Neutrophil (primary cell): ENCODE results near the gene BMPR1A.
A peak's percentile ranks its signal among the peaks of the same experiment; 100 is the strongest.

Experiments
- H3K27ac ChIP-seq: fragments of 200-600 bp; sonication (generic); 2 replicates; pipeline ENCODE4 v1.5.1; 2016; ENCODE audit warnings: mild to moderate bottlenecking, moderate library complexity
- H3K27me3 ChIP-seq: fragments of 200-600 bp; sonication (generic); 2 replicates; pipeline ENCODE4 v1.6.0; 2016; ENCODE audit warnings: mild to moderate bottlenecking
- H3K36me3 ChIP-seq: fragments of 200-600 bp; sonication (generic); 2 replicates; pipeline ENCODE4 v1.5.1; 2017
- H3K4me1 ChIP-seq, 2 experiments: fragments of 200-600 bp in 1 of 2; sonication (generic) in 1 of 2; 1 replicate in 1 of 2; 2 replicates in 1 of 2; pipeline versions ENCODE4 v1.5.1 to v1.6.1; 2013 to 2016; ENCODE audit warnings: low read depth in 1 of 2, low read length in 1 of 2, mild to moderate bottlenecking in 1 of 2, moderate library complexity in 1 of 2; ENCODE audit not compliant: control insufficient read depth in 1 of 2, insufficient read depth in 1 of 2
- H3K4me3 ChIP-seq, 2 experiments: fragments of 200-600 bp in 1 of 2; sonication (generic) in 1 of 2; 1 replicate in 1 of 2; 2 replicates in 1 of 2; pipeline ENCODE4 v1.5.1; 2013 to 2016; ENCODE audit warnings: low read depth in 1 of 2, low read length in 1 of 2, mild to moderate bottlenecking in 1 of 2, moderate library complexity in 1 of 2
- H3K9me3 ChIP-seq: fragments of 200-600 bp; sonication (generic); 2 replicates; pipeline ENCODE4 v1.5.1; 2016
- CTCF ChIP-seq: fragments of 200-600 bp; sonication (generic); IDR thresholded peaks from 2 replicates; pipeline ENCODE4 v1.5.1; 2016; ENCODE audit warnings: antibody characterized with exemption

Gene BMPR1A

DNA sequence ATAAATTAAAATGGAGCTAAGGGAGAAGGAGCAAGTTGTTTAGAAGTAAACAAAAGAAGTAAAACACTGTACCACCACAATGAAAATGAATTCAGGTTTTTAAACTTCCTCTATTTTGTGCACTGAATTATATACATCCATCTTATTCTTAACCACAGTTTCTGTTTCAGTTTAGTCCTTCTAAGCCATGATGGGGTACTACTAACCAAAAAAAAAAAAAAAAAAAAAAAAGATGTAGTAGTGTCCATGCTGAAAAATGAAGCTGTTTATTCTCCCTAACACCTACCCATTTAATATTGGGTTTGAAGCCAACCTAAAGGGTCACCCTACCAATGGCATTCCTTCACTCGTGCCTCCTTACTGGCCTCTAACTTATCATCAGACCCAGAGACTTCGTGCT lies 3.4 kb upstream of the BMPR1A start:
- H3K27ac ChIP-seq = no peak overlapping the region
- H3K9me3 ChIP-seq = no peaks in the 10 kb centered on the region
- H3K4me3 ChIP-seq = no peak overlapping the region
- H3K36me3 ChIP-seq = no peaks in the 10 kb centered on the region
- no peak for TF ChIP-seq CTCF
- peaks cover 84% of the 10 kb centered on the region for H3K27me3 ChIP-seq
- H3K4me1 ChIP-seq = peaks cover 11 to 18% of the 10 kb centered on the region in 2 experiments

DNA sequence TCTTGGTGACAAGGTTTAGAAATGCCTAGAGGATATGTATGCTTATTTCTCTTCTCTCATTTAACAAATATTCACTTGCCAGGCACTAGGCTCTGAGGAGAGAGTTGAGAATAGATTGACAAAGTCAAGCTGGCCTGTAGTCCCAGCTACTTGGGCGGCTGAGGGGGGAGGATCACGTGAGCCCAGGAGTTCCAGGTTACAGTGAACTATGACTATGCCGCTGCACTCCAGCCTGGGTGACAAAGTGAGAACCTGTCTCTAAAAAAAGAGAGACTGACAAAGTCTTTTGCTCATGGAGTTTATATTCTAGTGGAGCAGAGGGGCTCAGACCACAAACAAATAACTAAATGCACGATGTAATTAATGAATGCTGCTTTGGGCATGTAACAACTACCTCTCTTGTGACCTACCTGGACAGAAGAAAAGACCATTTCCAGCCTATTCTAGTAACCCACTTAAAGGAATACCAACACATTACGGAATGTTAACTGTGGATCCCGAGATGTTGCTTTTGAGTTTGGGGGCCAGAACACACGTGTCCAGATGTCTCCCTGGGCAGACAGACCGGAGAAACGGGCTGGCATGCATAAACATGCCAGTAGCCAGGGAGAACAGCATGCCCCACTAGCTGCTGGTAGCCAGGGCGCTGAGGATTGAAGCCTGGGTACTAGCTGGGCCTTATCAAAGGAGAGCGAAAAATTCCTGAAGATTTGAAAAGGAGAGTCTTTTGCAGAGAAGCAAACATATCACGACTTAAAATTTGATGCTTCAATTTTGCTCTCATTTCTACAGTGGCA lies 2.6 kb upstream of the BMPR1A start:
- H3K27ac ChIP-seq = no peak overlapping the region
- no peak for TF ChIP-seq CTCF
- peaks cover 84% of the 10 kb centered on the region for H3K27me3 ChIP-seq
- no peaks in the 10 kb centered on the region for H3K36me3 ChIP-seq
- no peak overlapping the region for H3K4me3 ChIP-seq
- H3K4me1 ChIP-seq = peaks cover 11 to 18% of the 10 kb centered on the region in 2 experiments
- H3K9me3 ChIP-seq = no peaks in the 10 kb centered on the region

DNA sequence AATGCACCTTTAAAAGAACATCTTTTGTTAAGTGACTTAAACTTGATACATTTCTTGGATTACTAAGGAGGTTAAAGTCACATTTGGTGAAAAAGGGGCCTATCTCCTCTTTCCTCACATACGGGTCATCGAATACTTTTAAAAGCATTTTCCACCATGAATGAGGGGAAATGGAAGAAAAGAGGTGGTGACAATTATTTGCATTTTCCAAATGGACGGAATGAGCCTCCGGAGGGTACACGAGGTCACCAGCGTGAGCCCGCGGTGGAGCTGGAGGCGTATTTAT lies 1.0 kb upstream of the BMPR1A start:
- H3K27me3 ChIP-seq = peaks cover 86% of the 10 kb centered on the region
- TF ChIP-seq CTCF = no peak
- H3K4me3 ChIP-seq = peak overlapping the region; percentile 43 to 62
- no peak overlapping the region for H3K27ac ChIP-seq
- no peaks in the 10 kb centered on the region for H3K9me3 ChIP-seq
- peaks cover 11 to 18% of the 10 kb centered on the region in 2 experiments for H3K4me1 ChIP-seq
- H3K36me3 ChIP-seq = no peaks in the 10 kb centered on the region

DNA sequence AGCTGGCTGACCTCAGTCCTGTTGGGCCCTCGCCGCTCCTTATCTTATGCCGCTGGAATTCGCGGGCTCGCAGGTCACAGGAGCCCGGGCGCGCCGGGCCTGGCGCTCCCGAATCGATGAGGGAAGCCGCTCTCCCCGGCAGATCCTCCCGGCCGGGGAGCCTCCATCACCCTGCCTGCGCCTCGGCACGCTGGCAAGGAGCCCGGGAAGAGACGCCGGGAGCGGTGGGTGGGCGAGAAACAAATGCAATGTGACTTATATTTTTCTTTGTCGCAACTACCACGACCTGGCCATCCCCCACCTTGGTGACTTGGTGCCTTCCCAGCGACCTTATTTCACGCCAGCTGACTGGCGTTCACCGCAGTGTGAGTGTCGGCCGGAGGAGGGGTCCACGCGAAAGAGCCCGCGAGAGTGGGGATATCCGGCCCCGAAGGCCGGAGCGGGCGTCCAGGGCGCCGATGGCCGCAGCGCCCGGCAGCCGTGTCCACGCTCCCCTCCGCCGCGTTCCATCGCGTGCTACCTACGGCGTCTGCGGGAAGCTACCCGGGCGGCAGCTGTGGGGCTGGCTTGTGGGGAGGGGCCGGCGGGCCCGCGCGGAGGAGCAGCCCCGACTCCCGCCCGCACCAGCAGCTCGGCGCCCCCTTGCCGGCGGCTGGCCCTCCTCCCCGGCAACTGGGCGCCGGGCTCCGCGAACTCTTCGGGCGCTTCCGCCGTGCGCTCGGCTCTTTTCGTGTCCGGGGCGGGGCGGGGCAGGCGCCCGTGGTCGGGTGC lies 494 bp upstream of the BMPR1A start:
- Histone ChIP-seq H3K36me3 (no peaks in the 10 kb centered on the region), H3K9me3 (no peaks in the 10 kb centered on the region), H3K4me3 (peak overlapping the region; percentile 43 to 62), H3K27me3 (peaks cover 88% of the 10 kb centered on the region), H3K4me1 (peaks cover 11 to 18% of the 10 kb centered on the region in 2 experiments), H3K27ac (no peak overlapping the region)
- TF ChIP-seq CTCF = no peak

DNA sequence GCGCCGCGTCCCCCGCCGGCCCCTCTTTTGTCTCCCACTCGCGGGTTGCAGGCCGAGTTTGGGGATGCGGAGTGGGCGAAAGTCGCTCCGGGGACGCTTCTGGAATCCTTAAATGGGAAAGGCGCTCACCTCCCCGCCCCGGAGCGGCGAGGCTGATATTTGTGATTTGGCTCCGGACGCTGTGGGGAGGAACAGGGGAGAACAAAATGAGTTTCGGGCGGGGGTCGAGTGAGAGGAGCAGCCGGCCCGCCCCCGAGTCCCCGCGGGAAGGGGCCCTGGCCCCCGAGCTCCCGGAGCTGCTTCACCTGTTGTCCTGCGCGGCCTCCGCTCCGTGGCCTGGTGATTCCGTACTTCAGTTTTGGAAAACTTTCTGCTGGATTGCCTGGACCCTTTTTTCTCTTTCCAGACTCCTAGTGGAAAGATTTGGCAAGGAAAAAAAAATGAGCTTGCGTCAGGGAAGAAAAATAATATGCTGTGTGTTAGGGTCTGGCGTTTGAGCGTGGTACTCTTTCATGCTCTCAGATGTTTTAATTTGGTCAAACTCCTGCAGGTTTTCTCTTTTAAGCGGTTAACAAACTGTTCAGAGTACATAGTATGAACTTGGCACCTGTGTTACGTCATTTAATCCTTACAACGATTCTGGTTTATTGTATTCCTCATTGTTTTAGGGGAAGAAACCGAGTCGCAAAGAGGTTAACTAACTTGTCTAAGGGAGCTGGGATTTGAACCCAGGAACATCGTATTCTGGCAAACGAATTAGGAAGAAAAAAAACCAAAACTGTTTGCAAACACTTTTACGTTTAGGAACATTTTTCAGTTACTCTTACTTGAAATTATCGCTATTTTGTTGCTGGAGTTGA lies 924 bp downstream of the BMPR1A start:
- H3K27ac ChIP-seq = no peak overlapping the region
- H3K36me3 ChIP-seq = no peaks in the 10 kb centered on the region
- no peaks in the 10 kb centered on the region for H3K9me3 ChIP-seq
- peaks cover 98% of the 10 kb centered on the region for H3K27me3 ChIP-seq
- no peak for TF ChIP-seq CTCF
- H3K4me3 ChIP-seq = peak overlapping the region in 1 of 2 experiments; percentile 62
- peaks cover 11 to 18% of the 10 kb centered on the region in 2 experiments for H3K4me1 ChIP-seq
